Measurements from ENCODE around the gene ELMOD2. TPM values are rescaled to one million over a fixed set of nuclear protein-coding genes. Genes with fewer than 3 reads are reported as not detected.
"Not testable (repeated sequence)": the region's sequence is repeated elsewhere in the genome, so short reads cannot be mapped to it uniquely, and the experiment has no call there.

Gene ELMOD2, protein sequence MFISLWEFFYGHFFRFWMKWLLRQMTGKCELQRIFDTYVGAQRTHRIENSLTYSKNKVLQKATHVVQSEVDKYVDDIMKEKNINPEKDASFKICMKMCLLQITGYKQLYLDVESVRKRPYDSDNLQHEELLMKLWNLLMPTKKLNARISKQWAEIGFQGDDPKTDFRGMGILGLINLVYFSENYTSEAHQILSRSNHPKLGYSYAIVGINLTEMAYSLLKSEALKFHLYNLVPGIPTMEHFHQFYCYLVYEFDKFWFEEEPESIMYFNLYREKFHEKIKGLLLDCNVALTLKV
- total RNA-seq = 10 to 100 TPM; 16.2 to 37.7 (median 23.2) TPM

DNA sequence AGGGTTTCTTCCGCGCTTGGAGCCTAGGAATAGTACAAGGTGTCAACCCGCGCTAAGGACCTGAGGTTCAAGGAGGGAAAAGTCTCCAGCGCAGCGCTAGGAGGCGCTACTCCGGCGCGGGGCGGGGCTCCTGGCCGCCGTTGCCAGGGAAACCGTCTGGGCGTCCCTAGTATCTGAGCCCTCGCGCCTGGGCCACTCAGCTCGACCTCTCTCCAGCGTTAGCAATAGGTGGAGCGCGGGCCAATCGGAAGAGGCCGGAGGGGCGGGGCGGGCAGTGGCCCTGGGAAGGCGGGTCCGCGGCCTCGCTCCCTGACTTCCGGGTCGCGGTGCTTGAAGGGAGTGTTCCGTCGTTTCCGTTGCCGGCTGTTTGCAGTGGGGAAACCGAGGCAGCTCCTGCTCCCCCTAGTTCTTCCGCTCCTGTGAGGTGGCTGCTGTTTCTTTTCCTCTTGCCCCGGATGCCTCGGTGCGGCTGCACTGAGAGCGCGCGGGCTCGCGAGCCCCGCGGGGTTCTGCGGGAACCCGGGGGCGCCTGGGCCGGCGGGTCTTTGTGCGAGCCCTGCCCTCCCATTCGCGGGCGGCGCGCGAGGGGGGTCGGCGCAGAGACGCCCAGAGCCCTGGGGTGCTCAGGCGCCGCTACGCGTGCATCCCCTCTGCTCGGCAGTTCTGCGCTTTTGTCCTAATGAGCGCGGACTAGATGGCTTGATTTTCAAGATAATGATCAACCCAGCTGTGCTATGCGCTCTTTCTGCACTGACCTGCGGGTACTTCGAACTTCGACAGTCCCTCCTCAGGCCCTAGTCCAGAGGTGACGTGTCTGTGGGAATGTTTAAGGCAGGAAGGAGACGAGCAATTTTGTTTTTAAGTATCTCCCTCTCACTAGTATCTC, at the start of gene ELMOD2:
TSS of gene ELMOD2 (plus strand) at position 312 of the 886 bp plus-strand sequence. CDS start 1,261 bp downstream, outside the sequence.
- in situ Hi-C loops (cut with MboI; ENCODE audit: low pct_unique_long_range_greater_than_20kb in 2 of 9, low sequenced_read_pairs in 9 of 9, unreplicated experiment in 9 of 9) = no loop called here
- peak within 1 kb of the TSS; percentile 54 to 65 for H3K27ac ChIP-seq
- WGBS, 10 experiments = 0 to 8% (median 0%) methylated on average over 1 to 19 of the region's 77 CpGs; no CpG with 5 or more reads in 3 of the 10 experiments

DNA sequence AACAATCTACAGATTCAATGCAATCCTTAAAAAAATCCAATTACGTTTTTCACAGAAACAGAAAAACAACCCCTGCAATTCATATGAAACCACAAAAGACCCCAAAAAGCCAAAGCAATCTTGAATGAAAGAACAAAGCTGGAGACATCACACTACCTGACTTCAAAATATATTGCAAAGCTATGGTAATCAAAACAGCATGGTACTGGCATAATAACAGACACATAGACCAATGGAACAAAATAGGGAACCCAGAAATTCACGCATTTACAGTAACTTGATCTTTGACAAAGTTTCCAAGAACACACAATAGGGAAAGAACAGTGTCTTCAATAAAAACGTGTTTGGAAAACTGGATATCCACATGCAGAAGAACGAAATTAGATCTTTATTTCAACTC, 40.5 kb upstream of the ELMOD2 start:
- Histone ChIP-seq H3K27ac (no peak overlapping the region), H3K4me1 (replicated peaks in 1 of 2) (peaks cover 6 to 25% of the 10 kb centered on the region in 2 donors), H3K4me3 (no peak overlapping the region)
- no peak for ATAC-seq (replicated peaks in 6 of 8)
- 6 to 100% (median 84%) methylated on average over 2 to 4 of the region's 4 CpGs for WGBS, 10 experiments
- in situ Hi-C loops (cut with MboI; ENCODE audit: low pct_unique_long_range_greater_than_20kb in 2 of 9, low sequenced_read_pairs in 9 of 9, unreplicated experiment in 9 of 9) = no loop called here

More for the DNA sequence above, at the start of gene ELMOD2:
- Histone ChIP-seq H3K4me1 (replicated peaks in 1 of 2) (peaks cover 2 to 10% of the 10 kb centered on the region in 2 donors), H3K4me3 (peak within 1 kb of the TSS; percentile 46 to 66 (median 57))
- ATAC-seq (replicated peaks in 6 of 8) = peak; percentile 98 to 100 (median 100)

DNA sequence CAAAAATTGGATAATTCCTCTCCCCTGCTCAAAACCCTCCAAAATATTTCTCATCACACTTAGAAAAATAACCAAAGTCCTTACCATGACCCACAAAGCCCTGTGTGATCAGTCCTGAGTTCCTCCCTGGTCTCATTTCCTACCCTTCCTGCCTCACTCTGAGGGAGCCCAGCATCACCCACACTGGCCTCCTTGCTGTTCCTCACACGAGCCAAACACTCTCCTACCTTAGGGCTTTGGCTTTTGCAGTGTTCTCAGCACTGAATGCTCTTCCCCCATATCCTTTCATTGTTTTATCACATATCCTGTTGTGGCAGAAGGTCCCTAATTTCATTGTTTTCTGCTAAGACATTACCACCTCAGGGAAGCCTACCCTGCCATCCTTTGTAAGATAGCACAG, 38.0 kb upstream of the ELMOD2 start:
- Histone ChIP-seq H3K4me3 (no peak overlapping the region), H3K27ac (peak overlapping the region in 1 of 2 donors; percentile 35), H3K4me1 (replicated peaks in 1 of 2) (peaks cover 6 to 25% of the 10 kb centered on the region in 2 donors)
- ATAC-seq (replicated peaks in 6 of 8) = no peak
- in situ Hi-C loops (cut with MboI; ENCODE audit: low pct_unique_long_range_greater_than_20kb in 2 of 9, low sequenced_read_pairs in 9 of 9, unreplicated experiment in 9 of 9) = no loop called here
- 20 to 100% (median 55%) methylated on average over 1 of the region's 1 CpG; no CpG with 5 or more reads in 4 of the 10 experiments for WGBS, 10 experiments

DNA sequence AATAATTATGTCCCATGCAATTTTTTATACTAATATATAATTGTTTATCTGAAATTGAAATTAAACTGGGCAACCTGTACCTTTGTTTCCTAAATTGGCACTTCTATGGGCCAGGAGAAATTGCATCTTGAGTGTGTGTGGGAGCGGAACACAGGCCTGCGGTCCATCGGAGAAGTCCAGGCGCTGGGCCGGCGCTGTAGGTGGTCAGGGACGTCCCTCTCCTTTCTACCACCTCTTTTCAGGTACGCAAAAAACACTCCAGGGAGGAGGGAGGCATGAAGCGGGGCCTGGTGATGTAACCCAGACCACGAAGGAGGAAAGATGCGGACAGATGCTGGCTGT, 26.6 kb upstream of the ELMOD2 start:
- Histone ChIP-seq H3K4me1 (replicated peaks in 1 of 2) (peaks cover 0 to 5% of the 10 kb centered on the region in 2 donors), H3K4me3 (no peak overlapping the region), H3K27ac (no peak overlapping the region)
- peak in 4 of 8 experiments; percentile 11 to 53 (median 24) for ATAC-seq (replicated peaks in 6 of 8)
- 38 to 100% (median 65%) methylated on average over 1 to 7 of the region's 11 CpGs; no CpG with 5 or more reads in 1 of the 10 experiments for WGBS, 10 experiments
- in situ Hi-C loops (cut with MboI; ENCODE audit: low pct_unique_long_range_greater_than_20kb in 2 of 9, low sequenced_read_pairs in 9 of 9, unreplicated experiment in 9 of 9) = no loop called here

DNA sequence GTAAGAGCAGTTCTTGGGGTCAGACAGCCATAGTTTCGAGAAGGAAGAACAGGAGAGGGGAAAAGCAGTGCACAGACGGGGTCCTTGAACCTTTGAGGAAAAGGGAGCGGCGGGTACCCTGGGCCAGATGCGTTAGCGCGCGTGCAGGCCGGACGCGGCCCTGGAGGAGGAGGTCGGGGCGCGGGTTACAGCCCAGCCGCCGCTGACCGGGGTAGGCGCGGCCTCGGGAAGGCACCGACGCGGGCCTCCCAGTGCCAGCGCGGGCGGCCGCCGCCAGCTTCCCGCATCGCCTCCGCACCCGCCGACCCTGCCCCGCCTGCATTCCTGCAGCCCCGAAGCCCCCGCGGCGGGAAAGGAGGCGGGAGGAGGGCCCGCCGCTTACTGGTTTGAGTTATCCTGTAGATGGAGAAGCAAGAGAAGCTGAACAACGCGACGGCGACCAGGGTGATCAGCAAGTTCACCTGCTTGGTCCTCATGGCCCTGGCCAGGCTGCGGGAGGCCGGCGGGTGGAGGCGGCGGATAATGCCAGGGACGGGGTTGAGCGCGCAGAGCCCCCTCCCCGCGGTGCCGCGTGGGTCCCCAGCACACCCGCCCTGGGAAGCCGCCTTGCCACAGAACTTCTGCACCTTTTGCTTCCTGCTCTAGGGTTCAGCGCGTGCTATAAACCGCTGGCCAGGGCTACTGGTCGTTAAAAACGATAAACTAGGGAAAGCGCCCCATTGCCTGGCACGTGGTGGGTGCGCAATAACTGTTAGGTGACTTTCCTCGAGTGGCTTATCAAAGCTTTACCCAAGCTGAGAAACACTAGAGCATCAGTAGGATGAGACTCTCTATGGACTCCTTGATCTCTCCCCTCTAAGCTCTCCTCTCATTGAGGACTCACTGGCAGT, 26.0 kb upstream of the ELMOD2 start, which contains the start of gene MGAT4D:
TSS of gene MGAT4D (minus strand) at position 547 of the 890 bp plus-strand sequence. CDS start at position 476, 71 bp downstream.
- peak; percentile 38 to 74 (median 47) for ATAC-seq (replicated peaks in 6 of 8)
- in situ Hi-C loops (cut with MboI; ENCODE audit: low pct_unique_long_range_greater_than_20kb in 2 of 9, low sequenced_read_pairs in 9 of 9, unreplicated experiment in 9 of 9) = no loop called here
- 30 to 70% (median 60%) methylated on average over 1 to 15 of the region's 68 CpGs; no CpG with 5 or more reads in 5 of the 10 experiments for WGBS, 10 experiments
- H3K4me3 ChIP-seq = peak within 1 kb of the TSS in 1 of 5 donors; percentile 5
- peaks cover 0 to 5% of the 10 kb centered on the region in 2 donors for H3K4me1 ChIP-seq (replicated peaks in 1 of 2)
- H3K27ac ChIP-seq = no peak within 1 kb of the TSS

DNA sequence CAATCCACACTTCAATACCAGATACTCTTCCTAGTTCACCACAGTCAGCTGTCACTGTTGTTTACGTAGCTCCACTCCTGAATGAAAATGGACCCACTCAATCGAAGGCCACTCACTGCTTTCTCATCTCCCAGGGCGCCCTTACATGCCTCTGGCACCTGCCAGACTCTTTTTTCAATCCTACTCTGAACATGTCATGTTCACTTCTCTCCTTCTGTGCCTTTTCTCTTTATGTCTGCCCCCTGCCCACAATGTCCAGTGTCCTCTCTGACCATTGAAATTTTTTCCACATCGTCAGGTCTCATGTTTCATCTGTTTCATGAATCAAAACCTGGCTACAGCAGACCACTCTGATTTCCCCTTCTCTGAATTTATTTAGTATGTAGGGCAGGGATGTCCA, 24.6 kb upstream of the ELMOD2 start:
- Histone ChIP-seq H3K4me1 (replicated peaks in 1 of 2) (peaks cover 0 to 5% of the 10 kb centered on the region in 2 donors), H3K27ac (no peak overlapping the region), H3K4me3 (no peak overlapping the region)
- in situ Hi-C loops (cut with MboI; ENCODE audit: low pct_unique_long_range_greater_than_20kb in 2 of 9, low sequenced_read_pairs in 9 of 9, unreplicated experiment in 9 of 9) = no loop called here
- WGBS, 10 experiments = 0 to 100% (median 80%) methylated on average over 1 to 4 of the region's 4 CpGs; no CpG with 5 or more reads in 1 of the 10 experiments
- peak in 1 of 8 experiments; percentile 52 for ATAC-seq (replicated peaks in 6 of 8)

DNA sequence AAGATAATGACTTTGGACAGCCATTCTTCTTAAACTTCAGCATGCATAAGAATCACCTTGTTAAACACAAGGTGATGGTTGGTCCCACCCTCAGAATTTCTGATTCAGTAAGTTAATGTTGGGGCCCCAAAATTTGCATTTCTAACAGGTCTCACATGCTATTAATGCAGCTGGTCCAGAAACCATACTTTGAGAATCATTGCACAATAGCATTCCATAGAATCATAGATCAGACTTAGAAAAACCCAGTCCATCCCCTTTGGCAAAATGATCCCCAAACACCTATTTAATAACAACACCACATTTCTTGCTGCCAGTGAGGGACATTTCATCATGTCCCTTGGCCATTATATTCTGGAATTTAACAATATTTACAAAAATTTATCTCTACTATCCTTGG, 19.7 kb upstream of the ELMOD2 start:
- Histone ChIP-seq H3K4me1 (replicated peaks in 1 of 2) (no peaks in the 10 kb centered on the region), H3K27ac (no peak overlapping the region), H3K4me3 (no peak overlapping the region)
- no peak for ATAC-seq (replicated peaks in 6 of 8)
- in situ Hi-C loops (cut with MboI; ENCODE audit: low pct_unique_long_range_greater_than_20kb in 2 of 9, low sequenced_read_pairs in 9 of 9, unreplicated experiment in 9 of 9) = loop anchor here in 1 of 9 experiments (10.0 kb wide), 1 partner anchor 119 kb away; no protein-coding TSS in a partner anchor

DNA sequence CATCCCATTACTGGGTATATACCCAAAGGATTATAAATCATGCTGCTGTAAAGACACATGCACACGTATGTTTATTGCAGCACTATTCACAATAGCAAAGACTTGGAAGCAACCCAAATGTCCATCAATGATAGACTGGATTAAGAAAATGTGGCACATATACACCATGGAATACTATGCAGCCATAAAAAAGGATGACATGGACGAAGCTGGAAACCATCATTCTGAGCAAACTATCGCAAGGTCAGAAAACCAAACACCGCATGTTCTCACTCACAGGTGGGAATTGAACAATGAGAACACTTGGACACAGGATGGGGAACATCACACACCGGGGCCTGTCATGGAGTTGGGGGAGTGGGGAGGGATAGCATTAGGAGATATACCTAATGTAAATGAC, 10.2 kb upstream of the ELMOD2 start:
- WGBS, 10 experiments = 83 to 100% (median 100%) methylated on average over 1 of the region's 5 CpGs; no CpG with 5 or more reads in 7 of the 10 experiments
- H3K4me3 ChIP-seq; H3K4me1 ChIP-seq (replicated peaks in 1 of 2); H3K27ac ChIP-seq; ATAC-seq (replicated peaks in 6 of 8); in situ Hi-C loops (cut with MboI; ENCODE audit: low pct_unique_long_range_greater_than_20kb in 2 of 9, low sequenced_read_pairs in 9 of 9, unreplicated experiment in 9 of 9): not testable (repeated sequence)

DNA sequence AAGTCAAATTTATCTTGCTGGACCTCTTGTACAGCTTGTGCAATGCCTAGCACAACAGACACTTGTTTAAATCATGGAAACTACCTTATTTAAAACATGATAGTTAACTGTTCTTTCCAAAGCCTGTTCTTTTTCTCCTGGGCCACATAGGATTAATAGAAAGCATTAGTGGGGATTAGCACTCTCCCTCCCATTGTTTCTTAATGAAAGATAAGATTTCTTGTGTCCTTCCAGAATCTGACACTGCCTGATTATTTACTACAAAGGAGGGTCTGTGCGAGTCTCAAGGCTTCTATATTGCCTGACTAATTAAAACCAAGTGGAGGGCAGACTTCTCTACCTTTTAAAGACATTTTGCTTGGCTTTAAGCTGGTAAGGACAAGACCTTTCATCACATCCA, 8.5 kb upstream of the ELMOD2 start:
- Histone ChIP-seq H3K27ac (no peak overlapping the region), H3K4me1 (replicated peaks in 1 of 2) (no peaks in the 10 kb centered on the region), H3K4me3 (no peak overlapping the region)
- 0 to 33% (median 0%) methylated on average over 1 of the region's 1 CpG; no CpG with 5 or more reads in 5 of the 10 experiments for WGBS, 10 experiments
- in situ Hi-C loops (cut with MboI; ENCODE audit: low pct_unique_long_range_greater_than_20kb in 2 of 9, low sequenced_read_pairs in 9 of 9, unreplicated experiment in 9 of 9) = no loop called here
- ATAC-seq (replicated peaks in 6 of 8) = no peak

DNA sequence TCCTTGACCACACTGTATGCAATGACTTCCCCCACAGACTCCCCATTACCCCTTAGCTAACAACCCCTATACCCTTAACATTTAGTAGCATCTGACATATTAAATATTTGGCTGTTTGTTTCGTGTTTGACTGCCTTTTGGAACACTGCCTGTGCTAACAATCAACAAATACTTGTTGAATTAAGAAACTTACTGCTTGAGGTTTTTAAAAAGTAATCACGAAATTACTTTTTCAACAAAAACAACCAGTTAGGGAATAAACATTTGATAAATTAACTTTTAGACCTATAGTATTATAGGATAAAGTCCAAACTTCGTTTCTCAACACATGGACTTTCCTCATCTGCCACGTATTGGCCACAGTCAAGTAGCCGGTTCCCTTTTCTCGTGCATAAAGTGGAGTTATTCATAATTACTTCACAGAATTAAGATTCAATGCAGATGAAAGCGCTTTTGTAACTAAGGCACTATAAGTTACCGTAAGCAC, 555 bp upstream of the ELMOD2 start:
- H3K4me3 ChIP-seq = peak overlapping the region; percentile 14 to 66 (median 57)
- ATAC-seq (replicated peaks in 6 of 8) = peak in 3 of 8 experiments; percentile 1 to 4 (median 2)
- peaks cover 2 to 10% of the 10 kb centered on the region in 2 donors for H3K4me1 ChIP-seq (replicated peaks in 1 of 2)
- WGBS, 10 experiments = 2 to 75% (median 49%) methylated on average over 3 to 8 of the region's 8 CpGs; no CpG with 5 or more reads in 1 of the 10 experiments
- in situ Hi-C loops (cut with MboI; ENCODE audit: low pct_unique_long_range_greater_than_20kb in 2 of 9, low sequenced_read_pairs in 9 of 9, unreplicated experiment in 9 of 9) = no loop called here
- no peak overlapping the region for H3K27ac ChIP-seq

DNA sequence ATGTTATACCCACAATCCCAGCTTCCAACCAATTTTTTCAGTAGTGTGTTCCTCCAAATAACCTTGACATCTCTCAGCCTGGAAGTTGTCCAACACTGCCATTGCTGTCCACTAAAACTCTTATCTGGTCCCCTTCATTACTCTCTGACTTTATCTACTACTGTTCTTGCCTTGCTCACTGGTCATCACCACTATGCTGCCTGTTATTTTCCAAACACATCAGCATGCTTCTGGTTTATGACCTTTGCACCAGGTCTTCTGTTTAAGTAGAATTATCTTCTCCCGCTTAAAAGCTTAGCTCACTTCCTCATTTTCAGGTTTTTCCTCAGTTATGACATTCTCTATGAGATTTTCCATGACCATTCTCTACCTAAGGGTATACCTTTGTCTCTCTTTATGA, 5.5 kb downstream of the ELMOD2 start:
- in situ Hi-C loops (cut with MboI; ENCODE audit: low pct_unique_long_range_greater_than_20kb in 2 of 9, low sequenced_read_pairs in 9 of 9, unreplicated experiment in 9 of 9) = no loop called here
- no peak overlapping the region for H3K27ac ChIP-seq
- peaks cover 2 to 10% of the 10 kb centered on the region in 2 donors for H3K4me1 ChIP-seq (replicated peaks in 1 of 2)
- 83 to 100% (median 100%) methylated on average over 1 of the region's 1 CpG; no CpG with 5 or more reads in 1 of the 10 experiments for WGBS, 10 experiments
- ATAC-seq (replicated peaks in 6 of 8) = no peak
- H3K4me3 ChIP-seq = no peak overlapping the region

DNA sequence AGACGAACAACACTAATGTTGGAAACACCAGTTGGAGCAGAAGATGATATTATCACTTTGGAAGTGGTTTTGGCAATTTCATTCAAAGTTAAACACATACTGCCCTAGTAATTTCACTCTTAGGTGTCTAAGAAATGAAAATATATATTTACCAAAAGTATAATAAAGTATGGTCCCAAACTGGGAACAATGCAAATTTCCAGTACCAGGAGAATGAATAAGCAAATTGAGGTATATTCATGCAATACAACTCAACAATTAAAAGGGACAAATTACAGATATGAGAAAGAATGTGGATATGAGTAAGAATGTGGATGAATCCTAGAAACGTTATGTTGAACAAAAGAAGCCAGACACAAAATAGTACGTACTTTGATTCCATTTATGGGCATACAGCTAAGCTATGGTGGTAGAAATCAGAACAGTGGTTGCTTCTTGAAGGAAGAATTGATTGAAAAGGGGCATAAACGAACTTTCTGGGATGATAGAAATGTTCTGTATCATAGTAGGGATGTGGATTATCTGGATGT, 10.0 kb downstream of the ELMOD2 start:
- H3K27ac ChIP-seq = no peak overlapping the region
- in situ Hi-C loops (cut with MboI; ENCODE audit: low pct_unique_long_range_greater_than_20kb in 2 of 9, low sequenced_read_pairs in 9 of 9, unreplicated experiment in 9 of 9) = no loop called here
- no peaks in the 10 kb centered on the region for H3K4me1 ChIP-seq (replicated peaks in 1 of 2)
- WGBS, 10 experiments = 49 to 100% (median 82%) methylated on average over 2 to 4 of the region's 4 CpGs; no CpG with 5 or more reads in 1 of the 10 experiments
- no peak overlapping the region for H3K4me3 ChIP-seq
- peak in 2 of 8 experiments; percentile 45 to 74 for ATAC-seq (replicated peaks in 6 of 8)
